Subcutaneous abdominal adipose tissue (tissue), 5 donors: ENCODE measurements around the gene RASGRP2.

Experiments
- H3K27ac ChIP-seq: one replicate; pipeline ENCODE4 v1.7.0; 2013; ENCODE audit warnings: low read depth, mild to moderate bottlenecking, inconsistent platforms, low read length, moderate library complexity
- H3K27me3 ChIP-seq, 5 donors: one replicate each; pipeline ENCODE4 v1.7.0; 2013; ENCODE audit warnings: low read length in 5 of 5, inconsistent platforms in 1 of 5; ENCODE audit not compliant: control insufficient read depth in 5 of 5, insufficient read depth in 4 of 5
- H3K36me3 ChIP-seq, 5 donors: one replicate each; pipeline ENCODE4 v1.7.0; 2013; ENCODE audit warnings: low read length in 5 of 5; ENCODE audit not compliant: control insufficient read depth in 5 of 5, insufficient read depth in 5 of 5
- H3K4me1 ChIP-seq, 5 donors: one replicate each; pipeline ENCODE4 v1.7.0; 2013; ENCODE audit warnings: low read length in 5 of 5, mild to moderate bottlenecking in 3 of 5, moderate library complexity in 1 of 5; ENCODE audit not compliant: control insufficient read depth in 5 of 5, insufficient read depth in 5 of 5
- H3K4me3 ChIP-seq, 5 donors: one replicate each; pipeline ENCODE4 v1.7.0; 2013; ENCODE audit warnings: low read length in 5 of 5, low read depth in 1 of 5
- H3K9ac ChIP-seq, 5 donors: one replicate each; pipeline ENCODE4 v1.7.0; 2013; ENCODE audit warnings: low read length in 5 of 5, mild to moderate bottlenecking in 4 of 5, moderate library complexity in 3 of 5
- H3K9me3 ChIP-seq, 5 donors: one replicate each; pipeline ENCODE4 v1.7.0; 2013; ENCODE audit warnings: low read length in 5 of 5; ENCODE audit not compliant: control insufficient read depth in 5 of 5
- donor health status: healthy.
- donor health status: healthy.
- donor health status: healthy.
- donor health status: healthy.
- donor health status: healthy.

The RASGRP2 gene

GRCh38 chr11:64743591-64744543, at the start of gene RASGRP2:
Gene RASGRP2, minus strand, starts transcription at chr11:64744142. Its CDS starts 1,276 bp downstream, at chr11:64742866.
- Histone ChIP-seq H3K27me3 (peaks cover 7 to 18% (median 14%) of the 10 kb centered on the region in 5 donors), H3K36me3 (peaks cover 0 to 8% (median 2%) of the 10 kb centered on the region in 5 donors), H3K4me1 (peaks cover 0 to 48% (median 45%) of the 10 kb centered on the region in 5 donors), H3K9ac (peak within 1 kb of the TSS in 4 of 5 donors; percentile 35 to 66 (median 54)), H3K9me3 (no peaks in the 10 kb centered on the region), H3K4me3 (peak within 1 kb of the TSS in 4 of 5 donors; percentile 57 to 85 (median 76)), H3K27ac (peak within 1 kb of the TSS; percentile 57)

GRCh38 chr11:64792482-64792881, 48.5 kb upstream of the RASGRP2 start:
- peaks cover 0 to 55% (median 42%) of the 10 kb centered on the region in 5 donors for H3K36me3 ChIP-seq
- H3K27me3 ChIP-seq: no peaks in the 10 kb centered on the region
- peaks cover 0 to 20% (median 5%) of the 10 kb centered on the region in 5 donors for H3K4me1 ChIP-seq
- no peak overlapping the region for H3K4me3 ChIP-seq
- H3K9ac ChIP-seq: no peak overlapping the region
- H3K9me3 ChIP-seq: no peaks in the 10 kb centered on the region
- H3K27ac ChIP-seq: no peak overlapping the region

- no peak overlapping the region for H3K4me3 ChIP-seq
- no peaks in the 10 kb centered on the region for H3K9me3 ChIP-seq
- H3K27ac ChIP-seq: no peak overlapping the region
- peaks cover 0 to 20% (median 6%) of the 10 kb centered on the region in 5 donors for H3K4me1 ChIP-seq
- H3K9ac ChIP-seq: no peak overlapping the region
- peaks cover 0 to 49% (median 36%) of the 10 kb centered on the region in 5 donors for H3K36me3 ChIP-seq
- H3K27me3 ChIP-seq: no peaks in the 10 kb centered on the region
These were observed 47.9 kb upstream of the RASGRP2 start for GRCh38 chr11:64791781-64792291.

GRCh38 chr11:64790205-64791095, 46.5 kb upstream of the RASGRP2 start:
- Histone ChIP-seq H3K4me3 (no peak overlapping the region), H3K9ac (no peak overlapping the region), H3K27ac (no peak overlapping the region), H3K36me3 (peaks cover 0 to 36% (median 24%) of the 10 kb centered on the region in 5 donors), H3K4me1 (peaks cover 0 to 20% (median 6%) of the 10 kb centered on the region in 5 donors), H3K27me3 (no peaks in the 10 kb centered on the region), H3K9me3 (no peaks in the 10 kb centered on the region)

- H3K27ac ChIP-seq: no peak overlapping the region
- H3K4me3 ChIP-seq: no peak overlapping the region
- peaks cover 0 to 36% (median 24%) of the 10 kb centered on the region in 5 donors for H3K36me3 ChIP-seq
- no peaks in the 10 kb centered on the region for H3K27me3 ChIP-seq
- H3K4me1 ChIP-seq: peaks cover 0 to 18% (median 6%) of the 10 kb centered on the region in 5 donors
- no peaks in the 10 kb centered on the region for H3K9me3 ChIP-seq
- no peak overlapping the region for H3K9ac ChIP-seq
These were observed 45.6 kb upstream of the RASGRP2 start for GRCh38 chr11:64789331-64790204.

GRCh38 chr11:64788321-64789215, 44.6 kb upstream of the RASGRP2 start:
- no peak overlapping the region for H3K27ac ChIP-seq
- no peak overlapping the region for H3K4me3 ChIP-seq
- no peaks in the 10 kb centered on the region for H3K9me3 ChIP-seq
- no peak overlapping the region for H3K9ac ChIP-seq
- no peaks in the 10 kb centered on the region for H3K27me3 ChIP-seq
- peaks cover 0 to 36% (median 24%) of the 10 kb centered on the region in 5 donors for H3K36me3 ChIP-seq
- H3K4me1 ChIP-seq: peaks cover 0 to 11% (median 6%) of the 10 kb centered on the region in 5 donors

- no peak overlapping the region for H3K27ac ChIP-seq
- H3K36me3 ChIP-seq: peaks cover 0 to 36% (median 24%) of the 10 kb centered on the region in 5 donors
These were observed 43.8 kb upstream of the RASGRP2 start for GRCh38 chr11:64787526-64788320.

GRCh38 chr11:64786308-64786707, 42.4 kb upstream of the RASGRP2 start:
- Histone ChIP-seq H3K36me3 (peaks cover 0 to 27% (median 24%) of the 10 kb centered on the region in 5 donors), H3K4me1 (peaks cover 0 to 6% (median 3%) of the 10 kb centered on the region in 5 donors), H3K9ac (no peak overlapping the region), H3K27ac (no peak overlapping the region), H3K27me3 (no peaks in the 10 kb centered on the region), H3K4me3 (no peak overlapping the region), H3K9me3 (no peaks in the 10 kb centered on the region)

More at GRCh38 chr11:64787526-64788320, 43.8 kb upstream of the RASGRP2 start:
- Histone ChIP-seq H3K4me3 (no peak overlapping the region), H3K27me3 (no peaks in the 10 kb centered on the region), H3K9ac (peak overlapping the region in 1 of 5 donors; percentile 29), H3K4me1 (peaks cover 0 to 6% (median 3%) of the 10 kb centered on the region in 5 donors), H3K9me3 (no peaks in the 10 kb centered on the region)
